Measurements from ENCODE around the gene DENND4A.

DENND4A gene

DNA sequence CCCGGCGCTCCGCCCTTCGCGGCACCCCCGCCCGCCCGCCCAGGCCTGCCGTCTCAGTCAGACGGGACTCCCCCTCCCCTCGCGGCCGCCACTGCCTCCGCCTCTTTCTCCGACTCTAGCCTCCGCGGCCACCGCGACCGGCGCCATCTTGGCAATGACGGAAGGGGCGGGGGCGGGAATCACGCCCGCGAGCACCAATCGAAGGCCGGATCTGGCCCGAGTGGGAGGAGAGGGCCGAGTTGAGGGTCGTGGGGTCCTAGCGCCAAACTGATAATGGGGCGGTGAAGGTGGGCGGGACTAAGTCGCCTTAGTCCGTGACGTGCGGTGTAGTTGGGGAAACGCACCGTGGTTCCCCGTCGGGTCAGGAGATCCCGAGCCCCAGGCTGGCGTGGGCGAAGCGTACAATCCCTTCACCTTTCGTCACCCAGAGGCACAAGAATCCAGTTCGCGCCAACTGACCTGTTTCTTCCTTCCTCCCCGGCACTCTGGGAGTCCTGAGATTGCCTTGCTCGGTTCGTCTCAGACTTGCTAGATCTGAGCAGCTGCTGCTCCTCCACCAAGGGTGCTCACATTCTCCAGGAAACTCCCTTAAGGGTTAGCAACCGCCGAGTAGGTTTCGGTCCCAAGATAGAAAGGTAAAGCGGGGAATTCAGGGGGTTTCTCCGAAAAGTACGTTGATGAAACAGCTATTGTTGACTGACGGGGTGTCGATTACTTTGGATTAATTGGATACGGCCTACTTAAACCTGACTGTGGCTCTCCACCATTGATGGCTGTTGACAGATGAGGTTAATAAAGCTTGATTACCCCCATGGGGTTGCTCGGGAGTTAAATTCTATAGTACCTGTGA is at the start of gene DENND4A:
Gene DENND4A, minus strand, starts transcription at position 156 of the 850 bp plus-strand sequence. CDS start 35,843 bp downstream, outside the sequence.
- peak; percentile 96 to 99 for DNase-seq (ENCODE audit: low read depth in 2 of 2, low spot score in 1 of 2)

DNA sequence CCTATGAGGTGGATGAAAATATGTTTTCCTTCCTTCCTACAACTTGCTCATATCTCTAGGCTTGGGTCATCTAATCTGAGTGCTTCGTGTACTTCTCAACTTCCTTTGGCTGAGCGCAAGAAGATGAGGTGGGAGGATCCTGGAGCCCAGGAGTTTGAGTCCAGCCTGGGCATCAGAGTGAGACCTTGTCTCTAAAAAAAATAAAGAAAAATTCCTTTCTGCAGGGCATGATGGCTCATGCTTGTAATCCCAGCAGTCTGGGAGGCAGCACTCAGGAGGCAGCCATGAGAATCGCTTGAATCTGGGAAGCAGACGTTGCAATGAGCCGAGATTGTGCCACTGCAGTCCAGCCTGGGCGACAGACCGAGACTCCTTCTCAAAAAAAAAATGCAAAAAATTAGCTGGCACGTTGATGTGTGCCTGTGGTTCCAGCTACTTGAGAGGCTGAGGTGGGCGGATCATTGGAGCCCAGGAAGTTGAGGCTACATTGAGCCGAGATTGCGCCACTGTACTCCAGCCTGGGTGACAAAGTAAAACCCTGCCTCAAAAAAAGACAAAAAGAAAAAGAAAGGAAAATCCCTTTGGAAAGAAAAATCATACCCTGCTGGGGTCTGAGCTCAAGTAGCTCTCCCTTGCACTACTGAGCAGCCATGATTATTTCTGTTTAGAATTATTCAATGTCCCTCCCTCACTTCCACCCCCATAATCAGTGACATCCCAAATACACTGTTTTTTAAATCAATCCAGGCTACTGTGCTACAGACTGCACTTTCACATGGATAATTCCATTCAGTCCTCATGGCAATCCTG is 49.2 kb upstream of the DENND4A start:
- no peak for DNase-seq (ENCODE audit: low read depth in 2 of 2, low spot score in 1 of 2)

GRCh38 chr15:65839985-65840384 is 47.9 kb upstream of the DENND4A start:
- no peak for DNase-seq (ENCODE audit: low read depth in 2 of 2, low spot score in 1 of 2)

DNA sequence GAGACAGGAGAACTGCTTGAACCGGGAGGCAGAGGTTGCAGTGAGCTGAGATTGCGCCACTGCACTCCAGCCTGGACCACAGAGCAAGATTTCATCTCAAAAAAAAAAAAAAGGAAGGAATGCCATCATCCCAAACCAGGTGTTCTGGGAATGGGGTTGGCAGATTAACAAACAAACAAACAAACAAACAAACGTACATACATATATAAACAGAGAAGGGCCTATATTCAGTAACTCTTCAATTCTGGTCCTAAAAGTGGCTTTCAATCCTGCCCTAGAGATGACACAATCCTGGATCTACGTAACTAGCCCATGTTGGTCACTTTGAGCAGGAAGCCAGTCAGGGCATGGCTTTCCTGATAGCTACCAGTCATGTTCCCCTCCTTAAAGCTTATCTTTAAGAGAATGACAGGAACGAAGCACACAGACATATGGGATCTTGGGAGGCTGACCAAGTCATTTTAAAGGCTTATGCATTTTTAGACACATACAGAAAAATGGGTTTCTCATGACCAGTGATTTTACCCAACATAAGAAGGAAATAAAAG is 47.3 kb upstream of the DENND4A start:
- DNase-seq (ENCODE audit: low read depth in 2 of 2, low spot score in 1 of 2): no peak

GRCh38 chr15:65837301-65838294 is 45.5 kb upstream of the DENND4A start:
- no peak for DNase-seq (ENCODE audit: low read depth in 2 of 2, low spot score in 1 of 2)

GRCh38 chr15:65836665-65837064 is 44.6 kb upstream of the DENND4A start:
- DNase-seq (ENCODE audit: low read depth in 2 of 2, low spot score in 1 of 2): no peak

DNA sequence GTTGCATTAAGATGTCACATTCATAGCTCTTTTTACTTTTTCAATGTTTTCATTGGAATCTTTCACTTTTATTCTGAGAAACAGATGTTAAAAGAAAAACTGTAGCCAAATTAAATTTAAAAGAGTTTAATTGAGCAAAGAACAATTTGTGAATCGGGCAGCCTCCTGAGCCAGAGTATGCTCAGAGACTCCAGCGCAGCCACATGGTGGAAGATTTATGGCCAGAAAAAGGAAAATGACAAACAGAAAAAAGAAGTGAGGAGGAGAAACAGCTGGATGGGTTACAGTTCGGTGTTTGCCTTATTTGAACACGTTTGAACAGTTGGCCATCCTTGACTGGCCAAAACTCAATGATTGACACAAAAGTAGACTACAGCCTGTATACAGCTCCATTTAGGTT is 43.4 kb upstream of the DENND4A start:
- no peak for DNase-seq (ENCODE audit: low read depth in 2 of 2, low spot score in 1 of 2)

DNA sequence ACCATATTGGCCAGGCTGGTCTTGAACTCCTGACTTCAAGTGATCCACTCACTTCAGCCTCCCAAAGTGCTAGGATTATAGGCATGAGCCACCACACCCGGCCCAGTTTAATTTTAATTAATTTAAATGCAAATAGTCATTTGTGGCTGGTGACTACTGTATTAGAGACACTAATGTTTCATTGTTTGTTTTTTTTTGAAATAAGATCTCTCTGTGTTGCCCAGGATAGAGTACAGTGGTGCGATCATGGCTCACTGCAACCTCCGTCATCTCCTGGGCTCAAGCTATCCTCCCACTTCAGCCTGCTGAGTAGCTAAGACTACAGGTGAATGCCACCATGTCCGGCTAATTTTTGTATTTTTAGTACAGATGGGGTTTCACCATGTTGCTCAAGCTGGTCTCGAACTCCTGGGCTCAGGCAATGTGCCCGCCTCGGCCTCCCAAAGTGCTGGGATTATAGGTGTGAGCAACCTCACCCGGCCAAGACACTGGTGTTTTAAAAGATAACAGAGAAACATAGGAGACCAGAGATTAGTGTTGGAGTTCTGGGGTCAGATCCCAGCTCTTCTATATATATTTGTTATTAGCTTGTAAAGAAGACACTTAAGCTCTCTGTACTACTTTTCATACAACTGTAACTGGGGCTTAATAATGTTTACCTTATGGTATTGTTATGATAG is 42.6 kb upstream of the DENND4A start:
- DNase-seq (ENCODE audit: low read depth in 2 of 2, low spot score in 1 of 2): no peak

- no peak for DNase-seq (ENCODE audit: low read depth in 2 of 2, low spot score in 1 of 2)
Observed at GRCh38 chr15:65833501-65834205, 41.6 kb upstream of the DENND4A start.

GRCh38 chr15:65832549-65833364 is 40.7 kb upstream of the DENND4A start:
- peak in 1 of 2 donors; percentile 9 for DNase-seq (ENCODE audit: low read depth in 2 of 2, low spot score in 1 of 2)

DNA sequence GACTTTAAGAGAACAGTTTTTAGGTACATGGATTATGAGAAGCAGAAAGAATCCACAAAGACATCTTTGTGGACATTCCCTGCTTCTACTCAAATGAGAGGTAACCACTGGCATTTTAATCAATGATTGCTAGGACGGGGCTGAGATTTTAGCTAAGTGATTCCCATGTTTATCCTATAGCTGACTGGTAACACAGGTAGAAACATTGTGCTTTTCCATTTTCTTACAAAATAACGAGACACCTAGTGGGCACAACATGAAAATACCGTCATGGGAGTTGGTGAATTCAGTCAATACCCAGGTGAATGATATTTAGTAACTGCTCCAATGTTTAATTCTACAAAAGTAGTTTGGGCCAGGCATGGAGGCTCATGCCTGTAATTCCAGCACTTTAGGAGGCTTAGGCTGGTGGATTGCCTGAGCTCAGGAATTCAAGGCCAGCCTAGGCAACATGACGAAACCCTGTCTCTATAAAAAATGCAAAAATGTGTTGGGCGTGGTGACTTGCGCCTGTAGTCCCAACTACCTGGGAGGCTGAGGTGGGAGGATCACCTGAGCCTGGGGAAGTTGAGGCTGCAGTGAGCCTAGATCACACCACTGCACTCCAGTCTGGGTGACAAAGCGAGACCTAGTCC is 37.2 kb upstream of the DENND4A start:
- DNase-seq (ENCODE audit: low read depth in 2 of 2, low spot score in 1 of 2): no peak

GRCh38 chr15:65828585-65828984 is 36.5 kb upstream of the DENND4A start:
- no peak for DNase-seq (ENCODE audit: low read depth in 2 of 2, low spot score in 1 of 2)

- no peak for DNase-seq (ENCODE audit: low read depth in 2 of 2, low spot score in 1 of 2)
Observed at GRCh38 chr15:65827065-65827464, 35.0 kb upstream of the DENND4A start.

- DNase-seq (ENCODE audit: low read depth in 2 of 2, low spot score in 1 of 2): no peak
Observed at GRCh38 chr15:65824941-65825544, 33.0 kb upstream of the DENND4A start.

GRCh38 chr15:65824031-65824743 is 32.1 kb upstream of the DENND4A start:
- DNase-seq (ENCODE audit: low read depth in 2 of 2, low spot score in 1 of 2): no peak

- no peak for DNase-seq (ENCODE audit: low read depth in 2 of 2, low spot score in 1 of 2)
Observed at GRCh38 chr15:65822316-65822715, 30.2 kb upstream of the DENND4A start.

- DNase-seq (ENCODE audit: low read depth in 2 of 2, low spot score in 1 of 2): no peak
Observed at GRCh38 chr15:65821070-65821469, 29.0 kb upstream of the DENND4A start.
